ENCODE data around the gene MMEL1. TPM values are rescaled to one million over a fixed set of nuclear protein-coding genes. Genes with fewer than 3 reads are reported as not detected.

The MMEL1 gene
- total and polyA plus RNA-seq, 12 donors, result 0.17 to 3.9 (median 0.67) TPM; not detected in 7

GRCh38 chr1:2586154-2587070, 46.4 kb downstream of the MMEL1 start, which contains the start of gene PRXL2B:
PRXL2B (plus strand) TSS chr1:2586777; CDS start chr1:2586886, 109 bp downstream.
- Histone ChIP-seq H3K4me1 (peaks cover 9 to 36% (median 25%) of the 10 kb centered on the region in 9 donors), H3K9me3 (no peaks in the 10 kb centered on the region), H3K27ac (peak within 1 kb of the TSS; percentile 96 to 100 (median 98)), H3K4me3 (peak within 1 kb of the TSS; percentile 51 to 98 (median 93)), H3K36me3 (peaks cover 0 to 8% (median 0%) of the 10 kb centered on the region in 9 donors), H3K27me3 (no peaks in the 10 kb centered on the region)
- intact Hi-C loops (cut with DNase I), result loop anchor here in 3 of 10 donors (1.0 to 10.0 kb wide), 4 partner anchors 37 to 60 kb away; partner anchors contain the start of gene PANK4 (in 2 of the 3)
- WGBS, 2 donors, result 0 to 1% methylated on average over 79 to 107 of the region's 107 CpGs
- DNase-seq, result peak; percentile 99 to 100
- no peak for TF ChIP-seq CTCF (IDR thresholded peaks at IDR 0.05)
- peak; percentile 92 to 96 (median 94) for ATAC-seq

- intact Hi-C loops (cut with DNase I), result loop anchor here in 3 of 10 donors (1.0 to 10.0 kb wide), 4 partner anchors 36 to 59 kb away; partner anchors contain the start of gene PANK4 (in 2 of the 3)
Measured at GRCh38 chr1:2585318-2586092, 47.3 kb downstream of the MMEL1 start.

GRCh38 chr1:2584686-2585317, 48.0 kb downstream of the MMEL1 start:
- intact Hi-C loops (cut with DNase I), result loop anchor here in 3 of 10 donors (5.0 to 10.0 kb wide), 3 partner anchors 38 to 60 kb away; partner anchors contain the start of gene PANK4 (in 1 of the 3)
- Histone ChIP-seq H3K4me3 (peak overlapping the region in 9 of 10 donors; percentile 78 to 98 (median 94)), H3K27ac (peak overlapping the region; percentile 96 to 100 (median 98)), H3K4me1 (peaks cover 9 to 39% (median 25%) of the 10 kb centered on the region in 9 donors), H3K27me3 (peaks cover 0 to 3% (median 0%) of the 10 kb centered on the region in 7 donors), H3K9me3 (no peaks in the 10 kb centered on the region), H3K36me3 (peaks cover 0 to 6% (median 0%) of the 10 kb centered on the region in 9 donors)
- DNase-seq (no peak), ATAC-seq (no peak)
- 30 to 44% methylated on average over 12 of the region's 12 CpGs for WGBS, 2 donors
- no peak for TF ChIP-seq CTCF (IDR thresholded peaks at IDR 0.05)

More at GRCh38 chr1:2585318-2586092, 47.3 kb downstream of the MMEL1 start:
- Histone ChIP-seq H3K4me3 (peak overlapping the region; percentile 51 to 98 (median 93)), H3K27me3 (no peaks in the 10 kb centered on the region), H3K36me3 (peaks cover 0 to 8% (median 0%) of the 10 kb centered on the region in 9 donors), H3K9me3 (no peaks in the 10 kb centered on the region), H3K4me1 (peaks cover 9 to 39% (median 25%) of the 10 kb centered on the region in 9 donors), H3K27ac (peak overlapping the region; percentile 96 to 100 (median 98))
- peak; percentile 63 to 80 for DNase-seq
- 0% methylated on average over 28 of the region's 28 CpGs for WGBS, 2 donors
- TF ChIP-seq CTCF (IDR thresholded peaks at IDR 0.05), result peak in 2 of 9 donors; percentile 7 to 8
- peak; percentile 32 to 58 (median 50) for ATAC-seq

Data from heart right ventricle (tissue), 16 donors.